Duodenal mucosa (tissue), 2 donors: Measurements from ENCODE around the gene KIFC1.
"Not testable (repeated sequence)": the region's sequence is repeated elsewhere in the genome, so short reads cannot be mapped to it uniquely, and the experiment has no call there.

Experiments
- H3K27ac ChIP-seq: one replicate; pipeline ENCODE4 v1.7.0; 2013; ENCODE audit warnings: low read depth, low read length
- H3K27me3 ChIP-seq, 2 donors: one replicate each; pipeline ENCODE4 v1.7.0; 2013; ENCODE audit warnings: low read length in 2 of 2, control low read depth in 1 of 2; ENCODE audit not compliant: insufficient read depth in 2 of 2, control insufficient read depth in 1 of 2
- H3K36me3 ChIP-seq, 2 donors: one replicate each; pipeline ENCODE4 v1.7.0; 2013; ENCODE audit warnings: low read length in 2 of 2, control low read depth in 1 of 2; ENCODE audit not compliant: insufficient read depth in 2 of 2, control insufficient read depth in 1 of 2
- H3K4me1 ChIP-seq, 2 donors: one replicate each; pipeline ENCODE4 v1.7.0; 2013; ENCODE audit warnings: low read length in 2 of 2, control low read depth in 1 of 2; ENCODE audit not compliant: insufficient read depth in 2 of 2, control insufficient read depth in 1 of 2
- H3K4me3 ChIP-seq, 2 donors: one replicate each; pipeline ENCODE4 v1.7.0; 2013; ENCODE audit warnings: low read length in 2 of 2, low read depth in 1 of 2
- H3K9ac ChIP-seq, 2 donors: one replicate each; pipeline ENCODE4 v1.7.0; 2013; ENCODE audit warnings: low read length in 2 of 2, low read depth in 1 of 2
- H3K9me3 ChIP-seq, 2 donors: one replicate each; pipeline ENCODE4 v1.7.0; 2013; ENCODE audit warnings: low read length in 2 of 2, control low read depth in 1 of 2; ENCODE audit not compliant: control insufficient read depth in 1 of 2

KIFC1 gene

DNA sequence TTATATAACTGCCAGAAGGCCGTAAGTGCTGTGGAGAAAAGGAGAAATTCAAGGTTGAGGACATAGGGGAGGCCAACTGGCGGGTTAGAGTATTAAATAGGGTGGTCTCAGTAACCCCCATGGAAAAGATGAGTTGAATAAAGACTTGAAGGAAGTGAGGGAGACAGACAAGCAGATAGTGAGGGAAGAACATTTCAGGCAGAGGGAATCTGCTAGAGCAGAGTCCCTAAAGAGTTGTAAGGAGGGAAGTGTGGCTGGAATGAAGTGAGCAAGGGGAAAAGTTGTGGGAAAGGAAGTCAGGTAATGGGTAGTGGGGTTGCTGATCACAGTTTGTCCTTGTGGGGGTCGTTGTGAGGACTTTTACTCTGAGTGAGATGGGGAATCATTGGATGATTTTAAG lies 1.4 kb downstream of the KIFC1 start:
- peak overlapping the region; percentile 67 to 77 for H3K9ac ChIP-seq
- H3K4me1 ChIP-seq = peaks cover 21 to 23% of the 10 kb centered on the region in 2 donors
- H3K9me3 ChIP-seq = no peaks in the 10 kb centered on the region
- peak overlapping the region; percentile 72 to 84 for H3K4me3 ChIP-seq
- H3K27ac ChIP-seq = no peak overlapping the region
- peaks cover 0 to 2% of the 10 kb centered on the region in 2 donors for H3K36me3 ChIP-seq
- no peaks in the 10 kb centered on the region for H3K27me3 ChIP-seq

DNA sequence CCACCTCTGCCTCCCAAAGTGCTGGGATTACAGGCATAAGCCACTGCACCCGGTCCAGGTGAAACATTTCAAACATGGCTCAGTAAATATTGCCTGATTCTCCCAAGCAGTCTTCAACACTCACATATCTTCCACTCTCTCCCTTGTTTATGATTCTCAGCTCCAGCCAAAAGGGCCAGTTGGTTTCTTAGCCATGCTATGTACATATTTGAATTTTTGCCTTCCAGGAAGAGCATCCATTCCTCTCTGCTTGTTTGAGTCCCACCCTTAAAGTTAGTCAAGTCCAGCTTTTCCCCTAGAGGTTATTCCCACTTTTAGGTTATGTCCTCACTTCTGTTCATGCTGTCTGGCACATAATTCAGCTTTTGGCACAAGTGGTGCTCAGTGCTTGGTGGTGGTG lies 5.9 kb downstream of the KIFC1 start:
- Histone ChIP-seq H3K27ac (no peak overlapping the region), H3K4me3 (no peak overlapping the region), H3K36me3 (peaks cover 3 to 5% of the 10 kb centered on the region in 2 donors), H3K9me3 (no peaks in the 10 kb centered on the region), H3K9ac (no peak overlapping the region), H3K4me1 (peaks cover 10 to 14% of the 10 kb centered on the region in 2 donors), H3K27me3 (no peaks in the 10 kb centered on the region)

DNA sequence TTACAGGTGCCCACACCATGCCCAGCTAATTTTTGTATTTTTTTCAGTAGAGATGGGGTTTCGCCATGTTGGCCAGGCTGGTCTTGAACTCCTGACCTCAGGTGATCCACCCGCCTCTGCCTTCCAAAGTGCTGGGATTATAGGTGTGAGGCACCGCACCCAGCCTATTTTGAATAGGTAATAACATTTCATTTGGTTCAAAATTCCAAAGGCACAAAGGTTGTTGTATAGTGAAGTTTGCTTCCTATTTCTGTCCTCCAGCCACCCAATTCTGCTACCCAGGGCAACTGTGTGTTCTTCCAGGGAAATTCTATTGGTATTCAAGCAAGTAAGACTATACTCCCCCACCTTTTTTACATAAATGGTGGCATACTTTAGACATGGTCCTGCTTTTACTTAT lies 7.0 kb downstream of the KIFC1 start:
- not testable (repeated sequence) for H3K4me1 ChIP-seq, H3K9me3 ChIP-seq, H3K36me3 ChIP-seq

DNA sequence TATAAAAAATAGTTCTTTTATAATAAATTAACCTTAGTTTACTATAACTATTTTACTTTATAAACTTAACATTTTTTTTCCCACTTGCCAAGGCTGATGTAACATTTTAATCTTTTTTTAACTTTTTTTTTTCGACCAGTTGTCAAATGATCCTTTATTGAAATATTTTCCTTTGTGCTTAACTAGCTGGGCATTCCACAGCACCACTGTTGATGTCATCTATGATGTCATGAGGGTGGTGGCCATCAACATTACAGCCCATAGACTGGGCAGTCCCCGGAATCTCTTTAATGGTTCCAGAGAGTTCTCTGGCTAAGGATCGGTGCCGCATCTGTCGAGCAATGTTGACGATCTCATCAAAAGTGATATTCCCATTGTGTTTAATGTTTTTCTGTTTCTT lies 8.3 kb downstream of the KIFC1 start:
- H3K9ac ChIP-seq, H3K27me3 ChIP-seq, H3K27ac ChIP-seq, H3K9me3 ChIP-seq, H3K4me1 ChIP-seq, H3K4me3 ChIP-seq: not testable (repeated sequence)
- H3K36me3 ChIP-seq = peaks cover 5 to 17% of the 10 kb centered on the region in 2 donors

More for the DNA sequence above, 7.0 kb downstream of the KIFC1 start:
- H3K27me3 ChIP-seq, H3K4me3 ChIP-seq, H3K9ac ChIP-seq, H3K27ac ChIP-seq: not testable (repeated sequence)

DNA sequence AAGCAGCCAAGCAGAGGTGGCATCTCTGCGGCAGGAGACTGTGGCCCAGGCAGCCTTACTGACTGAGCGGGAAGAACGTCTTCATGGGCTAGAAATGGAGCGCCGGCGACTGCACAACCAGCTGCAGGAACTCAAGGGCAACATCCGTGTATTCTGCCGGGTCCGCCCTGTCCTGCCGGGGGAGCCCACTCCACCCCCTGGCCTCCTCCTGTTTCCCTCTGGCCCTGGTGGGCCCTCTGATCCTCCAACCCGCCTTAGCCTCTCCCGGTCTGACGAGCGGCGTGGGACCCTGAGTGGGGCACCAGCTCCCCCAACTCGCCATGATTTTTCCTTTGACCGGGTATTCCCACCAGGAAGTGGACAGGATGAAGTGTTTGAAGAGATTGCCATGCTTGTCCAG lies 13.3 kb downstream of the KIFC1 start:
- H3K9ac ChIP-seq = no peak overlapping the region
- no peaks in the 10 kb centered on the region for H3K9me3 ChIP-seq
- no peak overlapping the region for H3K27ac ChIP-seq
- H3K4me3 ChIP-seq = no peak overlapping the region
- peaks cover 0 to 5% of the 10 kb centered on the region in 2 donors for H3K4me1 ChIP-seq
- no peaks in the 10 kb centered on the region for H3K27me3 ChIP-seq
- H3K36me3 ChIP-seq = peaks cover 0 to 31% of the 10 kb centered on the region in 2 donors

DNA sequence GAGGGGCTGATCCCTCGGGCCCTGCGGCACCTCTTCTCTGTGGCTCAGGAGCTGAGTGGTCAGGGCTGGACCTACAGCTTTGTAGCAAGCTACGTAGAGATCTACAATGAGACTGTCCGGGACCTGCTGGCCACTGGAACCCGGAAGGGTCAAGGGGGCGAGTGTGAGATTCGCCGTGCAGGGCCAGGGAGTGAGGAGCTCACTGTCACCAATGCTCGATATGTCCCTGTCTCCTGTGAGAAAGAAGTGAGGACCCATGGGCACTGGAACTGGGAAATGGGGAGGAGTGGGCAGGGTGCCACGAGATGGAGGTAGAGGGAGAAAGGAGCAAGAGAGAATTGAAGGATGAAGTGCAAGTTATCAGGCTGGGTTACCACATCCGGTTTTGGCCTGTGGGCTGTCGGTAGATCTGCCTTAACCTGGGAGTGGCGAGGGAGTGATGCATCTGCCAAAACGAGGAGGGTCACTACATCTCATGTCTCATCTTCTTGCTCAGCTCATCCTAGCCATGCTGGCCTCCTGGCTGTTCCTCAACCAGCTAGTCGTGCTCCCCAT lies 13.8 kb downstream of the KIFC1 start:
- Histone ChIP-seq H3K9me3 (no peaks in the 10 kb centered on the region), H3K4me1 (peaks cover 0 to 5% of the 10 kb centered on the region in 2 donors), H3K4me3 (no peak overlapping the region), H3K36me3 (peaks cover 0 to 31% of the 10 kb centered on the region in 2 donors), H3K27ac (no peak overlapping the region), H3K9ac (no peak overlapping the region), H3K27me3 (no peaks in the 10 kb centered on the region)

DNA sequence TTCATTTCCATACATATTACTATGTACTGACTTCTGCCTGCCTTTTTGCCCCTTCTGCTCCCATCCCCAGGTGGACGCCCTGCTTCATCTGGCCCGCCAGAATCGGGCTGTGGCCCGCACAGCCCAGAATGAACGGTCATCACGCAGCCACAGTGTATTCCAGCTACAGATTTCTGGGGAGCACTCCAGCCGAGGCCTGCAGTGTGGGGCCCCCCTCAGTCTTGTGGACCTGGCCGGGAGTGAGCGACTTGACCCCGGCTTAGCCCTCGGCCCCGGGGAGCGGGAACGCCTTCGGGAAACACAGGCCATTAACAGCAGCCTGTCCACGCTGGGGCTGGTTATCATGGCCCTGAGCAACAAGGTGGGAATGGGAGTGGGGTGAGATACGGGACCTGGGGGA lies 14.5 kb downstream of the KIFC1 start:
- Histone ChIP-seq H3K9ac (no peak overlapping the region), H3K4me1 (peaks cover 0 to 5% of the 10 kb centered on the region in 2 donors), H3K36me3 (peaks cover 0 to 31% of the 10 kb centered on the region in 2 donors), H3K27me3 (no peaks in the 10 kb centered on the region), H3K9me3 (no peaks in the 10 kb centered on the region), H3K27ac (no peak overlapping the region), H3K4me3 (no peak overlapping the region)

DNA sequence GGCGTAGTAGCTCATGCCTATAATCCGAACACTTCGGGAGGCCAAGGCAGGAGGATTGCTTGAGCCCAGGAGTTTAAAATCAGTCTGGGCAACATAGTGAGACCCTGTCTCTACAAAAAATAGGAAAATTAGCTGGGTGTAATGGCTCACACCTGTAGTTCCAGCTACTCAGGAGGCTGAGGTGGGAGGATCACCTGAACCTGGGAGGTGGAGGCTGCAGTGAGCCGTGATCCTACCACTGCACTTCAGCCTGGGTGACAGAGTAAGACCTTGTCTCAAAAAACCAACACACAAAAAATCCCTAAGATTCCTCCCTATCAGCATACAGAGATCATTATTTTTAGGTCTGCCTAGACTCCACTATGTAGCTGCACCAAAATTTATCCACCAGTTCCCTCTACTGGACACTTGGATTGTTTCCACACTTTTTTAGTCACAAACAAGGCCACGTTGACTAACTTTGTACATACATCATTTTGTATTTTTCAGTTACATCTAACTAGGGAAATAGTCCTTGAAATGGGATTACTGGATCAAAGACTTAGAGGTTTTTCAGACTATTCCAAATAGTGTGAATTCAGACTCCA lies 15.6 kb downstream of the KIFC1 start:
- Histone ChIP-seq H3K27me3 (no peaks in the 10 kb centered on the region), H3K9me3 (no peaks in the 10 kb centered on the region), H3K4me1 (peaks cover 0 to 11% of the 10 kb centered on the region in 2 donors), H3K36me3 (peaks cover 0 to 31% of the 10 kb centered on the region in 2 donors), H3K27ac (no peak overlapping the region), H3K4me3 (no peak overlapping the region), H3K9ac (no peak overlapping the region)

DNA sequence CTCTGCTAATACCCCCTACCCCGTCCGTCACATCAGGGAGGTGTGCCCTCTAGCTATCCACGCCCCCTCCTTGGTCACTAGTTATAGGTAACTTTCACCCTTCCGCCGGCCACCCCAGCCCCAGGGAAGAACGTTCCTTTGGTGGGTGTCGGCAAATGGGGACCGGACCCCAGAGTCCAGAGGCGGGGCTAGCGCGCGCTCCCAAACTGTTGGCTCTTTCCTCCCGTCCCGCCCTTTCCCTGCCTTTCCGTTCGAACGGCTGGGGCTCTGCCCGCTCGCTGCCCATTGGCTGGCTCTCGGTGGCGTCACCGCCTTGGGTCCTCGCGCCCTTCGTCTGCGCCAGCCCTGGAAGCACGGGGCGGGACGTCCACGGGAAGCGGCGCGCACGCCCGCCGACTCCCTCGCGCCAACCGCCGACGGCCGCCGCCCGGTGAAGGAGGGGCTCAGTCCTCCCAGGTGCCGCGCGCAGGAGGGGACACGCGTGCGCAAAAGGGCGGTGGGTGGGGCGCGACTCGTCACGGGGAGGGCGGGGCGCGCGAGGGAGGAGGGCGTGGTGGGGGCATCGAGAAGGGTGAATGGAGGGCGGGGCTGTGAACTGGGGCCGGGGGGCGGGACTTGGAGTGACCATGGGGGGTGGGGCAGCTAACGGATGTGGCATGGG lies 18.6 kb downstream of the KIFC1 start:
- H3K27ac ChIP-seq = peak overlapping the region; percentile 94
- peaks cover 21 to 39% of the 10 kb centered on the region in 2 donors for H3K36me3 ChIP-seq
- no peaks in the 10 kb centered on the region for H3K27me3 ChIP-seq
- peaks cover 0 to 16% of the 10 kb centered on the region in 2 donors for H3K4me1 ChIP-seq
- H3K9ac ChIP-seq = peak overlapping the region; percentile 86 to 94
- H3K4me3 ChIP-seq = peak overlapping the region; percentile 85 to 88
- H3K9me3 ChIP-seq = no peaks in the 10 kb centered on the region
